HG02870 (cell line): ENCODE data around the gene PSTPIP1.

ENCODE experiments used
- ATAC-seq: cut with Tn5 transposase; IDR thresholded peaks from one replicate; pipeline ENCODE4 v1.9.1; 2021; ENCODE audit warnings: mild to moderate bottlenecking, moderate library complexity; ENCODE audit not compliant: unreplicated experiment

Gene PSTPIP1

GRCh38 chr15:77017761-77018720 is 23.1 kb downstream of the PSTPIP1 start:
- no peak for ATAC-seq

GRCh38 chr15:77018796-77019505 is 24.0 kb downstream of the PSTPIP1 start:
- no peak for ATAC-seq

- ATAC-seq: no peak
Observed at GRCh38 chr15:77019521-77020331, 24.8 kb downstream of the PSTPIP1 start.

- ATAC-seq: no peak
Observed at GRCh38 chr15:77020348-77021087, 25.6 kb downstream of the PSTPIP1 start.

- ATAC-seq: no peak
Observed at GRCh38 chr15:77021088-77021481, 26.2 kb downstream of the PSTPIP1 start.

GRCh38 chr15:77021803-77022381 is 27.0 kb downstream of the PSTPIP1 start:
- no peak for ATAC-seq

- no peak for ATAC-seq
Observed at GRCh38 chr15:77022646-77023575, 28.0 kb downstream of the PSTPIP1 start.

GRCh38 chr15:77023576-77024272 is 28.8 kb downstream of the PSTPIP1 start:
- no peak for ATAC-seq

- ATAC-seq: no peak
Observed at GRCh38 chr15:77024273-77025082, 29.6 kb downstream of the PSTPIP1 start.

- no peak for ATAC-seq
Observed at GRCh38 chr15:77025083-77025901, 30.4 kb downstream of the PSTPIP1 start.

- ATAC-seq: no peak
Observed at GRCh38 chr15:77025941-77026411, 31.1 kb downstream of the PSTPIP1 start.

GRCh38 chr15:77026501-77027110 is 31.7 kb downstream of the PSTPIP1 start:
- no peak for ATAC-seq

GRCh38 chr15:77027111-77027696 is 32.3 kb downstream of the PSTPIP1 start:
- no peak for ATAC-seq

GRCh38 chr15:77027697-77028450 is 32.9 kb downstream of the PSTPIP1 start:
- ATAC-seq: no peak
